ENCODE measurements around the gene ASAP2.

The ASAP2 gene

GRCh38 chr2:9345997-9346396 lies 139.4 kb downstream of the ASAP2 start:
- no peak overlapping the region for H3K4me3 ChIP-seq (ENCODE audit: low read depth, low read length)
- TF ChIP-seq, protein P1, sequence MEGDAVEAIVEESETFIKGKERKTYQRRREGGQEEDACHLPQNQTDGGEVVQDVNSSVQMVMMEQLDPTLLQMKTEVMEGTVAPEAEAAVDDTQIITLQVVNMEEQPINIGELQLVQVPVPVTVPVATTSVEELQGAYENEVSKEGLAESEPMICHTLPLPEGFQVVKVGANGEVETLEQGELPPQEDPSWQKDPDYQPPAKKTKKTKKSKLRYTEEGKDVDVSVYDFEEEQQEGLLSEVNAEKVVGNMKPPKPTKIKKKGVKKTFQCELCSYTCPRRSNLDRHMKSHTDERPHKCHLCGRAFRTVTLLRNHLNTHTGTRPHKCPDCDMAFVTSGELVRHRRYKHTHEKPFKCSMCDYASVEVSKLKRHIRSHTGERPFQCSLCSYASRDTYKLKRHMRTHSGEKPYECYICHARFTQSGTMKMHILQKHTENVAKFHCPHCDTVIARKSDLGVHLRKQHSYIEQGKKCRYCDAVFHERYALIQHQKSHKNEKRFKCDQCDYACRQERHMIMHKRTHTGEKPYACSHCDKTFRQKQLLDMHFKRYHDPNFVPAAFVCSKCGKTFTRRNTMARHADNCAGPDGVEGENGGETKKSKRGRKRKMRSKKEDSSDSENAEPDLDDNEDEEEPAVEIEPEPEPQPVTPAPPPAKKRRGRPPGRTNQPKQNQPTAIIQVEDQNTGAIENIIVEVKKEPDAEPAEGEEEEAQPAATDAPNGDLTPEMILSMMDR (IDR thresholded peaks at IDR 0.05; ENCODE audit: insufficient read depth, low read depth, low read length, missing control alignments), result no peak
- no peak for DNase-seq (ENCODE audit: low read depth)

- TF ChIP-seq, protein P1 (IDR thresholded peaks at IDR 0.05; ENCODE audit: insufficient read depth, low read depth, low read length, missing control alignments), result no peak
- DNase-seq (ENCODE audit: low read depth), result no peak
- H3K4me3 ChIP-seq (ENCODE audit: low read depth, low read length), result no peak overlapping the region
Measured at GRCh38 chr2:9346885-9347284, 140.3 kb downstream of the ASAP2 start.

- TF ChIP-seq, protein P1 (IDR thresholded peaks at IDR 0.05; ENCODE audit: insufficient read depth, low read depth, low read length, missing control alignments), result no peak
- no peak overlapping the region for H3K4me3 ChIP-seq (ENCODE audit: low read depth, low read length)
- DNase-seq (ENCODE audit: low read depth), result no peak
Measured at GRCh38 chr2:9347411-9347881, 140.8 kb downstream of the ASAP2 start.

DNA sequence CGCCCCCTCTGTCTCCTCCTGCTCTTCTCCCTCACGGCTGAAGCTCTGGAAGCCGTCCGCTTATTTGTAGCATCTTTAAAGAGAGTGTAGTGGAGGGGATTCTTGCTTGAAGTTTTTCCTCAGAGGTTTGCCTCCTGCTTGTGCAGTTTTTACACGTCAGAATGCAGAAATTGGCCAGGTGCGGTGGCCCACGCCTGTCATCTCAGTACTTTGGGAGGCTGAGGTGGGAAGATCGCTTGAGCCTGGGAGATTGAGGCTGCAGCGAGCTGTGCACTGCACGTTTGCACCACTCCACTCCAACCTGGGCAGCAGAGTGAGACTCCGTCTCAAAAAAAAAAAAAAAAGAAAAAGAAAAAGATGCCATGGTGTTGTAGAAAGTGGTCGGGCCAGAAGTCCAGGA lies 147.7 kb downstream of the ASAP2 start:
- no peak for DNase-seq (ENCODE audit: low read depth)

GRCh38 chr2:9355270-9355669 lies 148.7 kb downstream of the ASAP2 start:
- TF ChIP-seq, protein P1 (IDR thresholded peaks at IDR 0.05; ENCODE audit: insufficient read depth, low read depth, low read length, missing control alignments), result no peak
- no peak overlapping the region for H3K4me3 ChIP-seq (ENCODE audit: low read depth, low read length)
- DNase-seq (ENCODE audit: low read depth), result no peak

More for the DNA sequence above, 147.7 kb downstream of the ASAP2 start:
- no peak overlapping the region for H3K4me3 ChIP-seq (ENCODE audit: low read depth, low read length)
- TF ChIP-seq, protein P1 (IDR thresholded peaks at IDR 0.05; ENCODE audit: insufficient read depth, low read depth, low read length, missing control alignments), result no peak

DNA sequence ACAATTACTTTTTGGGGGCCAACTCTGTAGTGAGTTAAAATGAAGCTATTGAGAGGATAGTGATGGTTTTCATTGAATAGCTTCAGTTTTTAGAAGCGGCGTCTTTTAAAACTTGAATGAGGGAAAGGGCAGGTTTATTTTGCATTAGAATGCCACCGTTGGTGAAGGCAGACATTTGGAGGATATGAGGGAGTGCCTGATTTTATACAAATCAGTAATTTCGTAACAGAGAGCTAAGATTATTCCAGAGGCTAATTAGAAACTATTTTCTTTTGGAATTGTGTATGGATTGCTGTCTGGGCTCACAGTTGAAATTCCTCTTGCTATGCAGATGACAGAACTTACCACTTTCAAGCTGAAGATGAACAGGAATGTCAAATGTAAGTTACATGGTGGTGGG lies 149.1 kb downstream of the ASAP2 start:
- TF ChIP-seq, protein P1 (IDR thresholded peaks at IDR 0.05; ENCODE audit: insufficient read depth, low read depth, low read length, missing control alignments), result no peak
- no peak overlapping the region for H3K4me3 ChIP-seq (ENCODE audit: low read depth, low read length)
- no peak for DNase-seq (ENCODE audit: low read depth)

DNA sequence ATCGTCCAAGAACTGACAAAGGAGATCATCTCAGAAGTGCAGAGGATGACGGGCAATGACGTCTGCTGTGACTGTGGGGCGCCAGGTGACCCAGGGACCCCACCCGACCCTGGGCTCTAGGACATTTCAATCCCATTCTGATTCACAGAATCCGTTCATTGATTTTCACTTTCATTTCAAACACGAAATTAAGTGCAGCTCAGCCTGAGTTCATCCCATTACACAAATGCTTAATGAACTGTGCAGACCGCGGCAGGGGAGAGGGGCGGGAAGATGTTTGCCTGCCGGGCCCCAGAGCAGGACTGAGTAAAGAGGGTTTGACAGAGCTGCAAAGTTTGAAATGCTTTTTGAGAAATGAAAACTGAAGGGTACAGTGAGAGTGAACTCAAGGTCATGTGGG lies 149.6 kb downstream of the ASAP2 start:
- H3K4me3 ChIP-seq (ENCODE audit: low read depth, low read length), result no peak overlapping the region
- TF ChIP-seq, protein P1 (IDR thresholded peaks at IDR 0.05; ENCODE audit: insufficient read depth, low read depth, low read length, missing control alignments), result no peak
- no peak for DNase-seq (ENCODE audit: low read depth)
